ENCODE measurements around the gene CD69. TPM values are rescaled to one million over a fixed set of nuclear protein-coding genes. Genes with fewer than 3 reads are reported as not detected.

Gene CD69
- total and polyA plus RNA-seq, 7 donors = 2.3 to 31.4 (median 3.0) TPM

DNA sequence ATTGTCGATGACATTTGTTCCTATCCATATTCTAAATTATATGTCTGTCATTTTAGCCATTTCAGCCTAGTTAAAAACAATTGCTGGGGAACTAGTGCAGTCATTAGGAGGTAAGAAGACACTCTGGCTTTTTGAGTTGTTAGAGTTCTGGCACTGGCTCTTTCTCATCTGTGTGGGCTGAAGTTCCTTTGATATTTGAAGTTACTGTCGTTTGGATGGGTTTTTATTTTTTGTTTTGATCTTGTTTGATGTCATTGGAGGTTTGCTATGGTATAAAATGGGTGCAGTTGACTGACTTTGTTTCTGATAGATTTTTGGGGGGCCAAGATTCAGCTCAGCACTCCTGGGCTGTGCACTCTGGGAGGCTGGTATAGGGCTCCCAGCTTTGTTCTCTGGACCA lies 20.7 kb upstream of the CD69 start:
- no peaks in the 10 kb centered on the region for H3K36me3 ChIP-seq
- H3K27ac ChIP-seq = no peak overlapping the region
- H3K27me3 ChIP-seq = no peaks in the 10 kb centered on the region
- H3K4me3 ChIP-seq = no peak overlapping the region
- intact Hi-C loops (cut with DNase I) = no loop called here
- TF ChIP-seq POLR2A (IDR thresholded peaks at IDR 0.05) (no peak), POLR2AphosphoS5 (IDR thresholded peaks at IDR 0.05) (no peak), EP300 (IDR thresholded peaks at IDR 0.05) (no peak)
- TF ChIP-seq, protein P1, sequence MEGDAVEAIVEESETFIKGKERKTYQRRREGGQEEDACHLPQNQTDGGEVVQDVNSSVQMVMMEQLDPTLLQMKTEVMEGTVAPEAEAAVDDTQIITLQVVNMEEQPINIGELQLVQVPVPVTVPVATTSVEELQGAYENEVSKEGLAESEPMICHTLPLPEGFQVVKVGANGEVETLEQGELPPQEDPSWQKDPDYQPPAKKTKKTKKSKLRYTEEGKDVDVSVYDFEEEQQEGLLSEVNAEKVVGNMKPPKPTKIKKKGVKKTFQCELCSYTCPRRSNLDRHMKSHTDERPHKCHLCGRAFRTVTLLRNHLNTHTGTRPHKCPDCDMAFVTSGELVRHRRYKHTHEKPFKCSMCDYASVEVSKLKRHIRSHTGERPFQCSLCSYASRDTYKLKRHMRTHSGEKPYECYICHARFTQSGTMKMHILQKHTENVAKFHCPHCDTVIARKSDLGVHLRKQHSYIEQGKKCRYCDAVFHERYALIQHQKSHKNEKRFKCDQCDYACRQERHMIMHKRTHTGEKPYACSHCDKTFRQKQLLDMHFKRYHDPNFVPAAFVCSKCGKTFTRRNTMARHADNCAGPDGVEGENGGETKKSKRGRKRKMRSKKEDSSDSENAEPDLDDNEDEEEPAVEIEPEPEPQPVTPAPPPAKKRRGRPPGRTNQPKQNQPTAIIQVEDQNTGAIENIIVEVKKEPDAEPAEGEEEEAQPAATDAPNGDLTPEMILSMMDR (IDR thresholded peaks at IDR 0.05) = no peak
- DNase-seq = no peak
- H3K4me1 ChIP-seq = no peaks in the 10 kb centered on the region
- H3K9me3 ChIP-seq = no peaks in the 10 kb centered on the region
- 74 to 84% methylated on average over 2 of the region's 2 CpGs for WGBS, 2 donors

DNA sequence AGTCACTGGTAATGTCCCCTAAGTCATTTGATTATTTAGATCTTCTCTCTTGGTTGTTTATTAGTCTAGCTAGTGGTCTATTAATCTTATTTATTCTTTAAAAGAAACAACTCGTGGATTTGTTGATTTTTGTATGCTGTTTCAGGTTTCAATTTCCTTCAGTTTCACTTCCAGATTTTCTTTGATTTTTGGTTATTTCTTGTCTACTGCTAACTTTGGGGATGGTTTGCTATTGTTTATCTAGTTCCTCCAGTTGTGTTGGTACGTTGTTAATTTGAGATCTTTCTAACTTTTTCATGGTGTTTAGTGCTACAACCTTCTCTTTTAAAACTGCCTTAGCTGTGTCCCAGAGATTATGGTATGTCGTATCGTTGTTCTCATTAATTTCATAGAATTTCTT lies 18.5 kb upstream of the CD69 start:
- H3K9me3 ChIP-seq = no peaks in the 10 kb centered on the region
- no peaks in the 10 kb centered on the region for H3K27me3 ChIP-seq
- TF ChIP-seq EP300 (IDR thresholded peaks at IDR 0.05) (no peak), POLR2AphosphoS5 (IDR thresholded peaks at IDR 0.05) (no peak), POLR2A (IDR thresholded peaks at IDR 0.05) (no peak)
- TF ChIP-seq, protein P1 (IDR thresholded peaks at IDR 0.05) = no peak
- no peak for DNase-seq
- no peaks in the 10 kb centered on the region for H3K4me1 ChIP-seq
- H3K27ac ChIP-seq = no peak overlapping the region
- no peak overlapping the region for H3K4me3 ChIP-seq
- intact Hi-C loops (cut with DNase I) = no loop called here
- H3K36me3 ChIP-seq = no peaks in the 10 kb centered on the region
- WGBS, 2 donors = 60 to 67% methylated on average over 4 of the region's 4 CpGs

DNA sequence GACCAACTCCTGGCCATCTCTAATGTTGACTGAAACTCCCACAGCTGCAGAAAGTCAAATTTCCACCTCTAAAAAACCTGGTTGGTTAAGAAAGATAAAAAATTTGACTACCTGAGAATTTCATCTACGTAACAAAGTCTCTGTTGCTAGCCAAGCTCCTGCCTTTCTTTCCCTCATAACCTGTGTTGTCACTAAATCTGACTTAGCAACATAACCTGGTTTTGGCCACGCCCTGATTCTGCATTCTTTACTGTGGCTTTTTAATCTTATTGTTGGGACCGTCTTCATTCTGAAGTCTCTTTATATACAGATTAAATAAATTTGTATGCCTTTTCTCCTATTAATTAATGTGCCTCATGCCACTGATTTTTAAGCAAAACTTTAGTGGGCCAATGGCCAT lies 16.1 kb upstream of the CD69 start:
- TF ChIP-seq POLR2AphosphoS5 (IDR thresholded peaks at IDR 0.05) (no peak), EP300 (IDR thresholded peaks at IDR 0.05) (no peak), POLR2A (IDR thresholded peaks at IDR 0.05) (no peak)
- TF ChIP-seq, protein P1 (IDR thresholded peaks at IDR 0.05) = no peak
- no peak for DNase-seq
- intact Hi-C loops (cut with DNase I) = no loop called here
- Histone ChIP-seq H3K9me3 (no peaks in the 10 kb centered on the region), H3K27me3 (no peaks in the 10 kb centered on the region), H3K4me1 (no peaks in the 10 kb centered on the region), H3K27ac (no peak overlapping the region), H3K4me3 (no peak overlapping the region), H3K36me3 (no peaks in the 10 kb centered on the region)
- WGBS, 2 donors = 49 to 75% methylated on average over 3 of the region's 3 CpGs

DNA sequence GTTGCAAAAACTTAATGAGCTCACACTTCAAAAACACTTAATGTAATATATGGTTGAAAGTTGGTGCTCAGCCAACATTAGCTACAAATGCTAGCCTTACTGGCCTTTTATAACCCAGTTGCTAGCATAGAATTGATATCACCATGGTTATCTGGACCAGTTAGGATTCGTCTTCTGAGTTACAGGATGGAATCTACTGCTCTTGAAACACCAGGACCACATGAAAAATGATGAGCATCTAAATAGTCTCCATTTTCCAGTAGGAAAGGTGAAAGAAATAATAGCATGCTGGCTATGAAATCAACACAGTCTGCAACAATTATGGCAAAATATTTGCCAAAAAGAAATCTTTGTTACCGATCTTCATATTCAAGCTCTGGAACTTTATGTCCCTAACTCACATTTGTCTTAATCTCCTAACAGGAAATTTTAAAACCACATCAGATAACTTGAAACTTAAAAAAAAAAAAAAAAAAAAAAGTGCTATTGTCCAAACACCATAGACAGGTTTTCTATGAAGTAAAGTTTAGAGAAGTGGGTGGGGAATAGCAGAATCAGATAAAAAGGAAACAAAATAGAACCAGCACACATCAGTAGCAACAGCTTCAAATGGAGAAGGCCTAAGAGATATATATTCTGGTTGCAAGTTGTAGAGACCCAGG lies 12.6 kb upstream of the CD69 start:
- Histone ChIP-seq H3K4me3 (no peak overlapping the region), H3K36me3 (no peaks in the 10 kb centered on the region), H3K4me1 (no peaks in the 10 kb centered on the region), H3K27me3 (no peaks in the 10 kb centered on the region), H3K27ac (no peak overlapping the region), H3K9me3 (no peaks in the 10 kb centered on the region)
- TF ChIP-seq EP300 (IDR thresholded peaks at IDR 0.05) (no peak), POLR2AphosphoS5 (IDR thresholded peaks at IDR 0.05) (no peak), POLR2A (IDR thresholded peaks at IDR 0.05) (no peak)
- TF ChIP-seq, protein P1 (IDR thresholded peaks at IDR 0.05) = no peak
- intact Hi-C loops (cut with DNase I) = no loop called here
- WGBS, 2 donors = 60 to 62% methylated on average over 2 of the region's 2 CpGs
- DNase-seq = no peak

DNA sequence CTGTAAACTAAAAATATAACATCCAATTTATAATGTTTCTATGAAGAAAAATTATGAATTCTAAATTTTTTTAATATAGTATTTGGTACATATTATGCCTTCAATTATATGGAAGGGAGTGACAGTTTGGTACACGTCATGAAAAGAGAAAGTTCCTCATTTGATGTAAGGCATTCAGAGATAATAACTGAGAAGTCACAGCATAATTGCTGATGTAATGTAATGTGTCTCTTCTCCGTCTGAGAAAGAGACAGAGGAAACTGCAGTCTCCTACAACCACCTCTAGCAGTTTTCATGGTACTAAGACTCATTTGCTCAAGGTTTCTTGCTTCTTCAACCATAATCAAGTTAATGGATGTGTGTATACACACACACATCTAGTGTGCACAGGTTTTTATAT lies 2.3 kb upstream of the CD69 start:
- WGBS, 2 donors = 39 to 61% methylated on average over 2 of the region's 2 CpGs
- no peak overlapping the region for H3K4me3 ChIP-seq
- H3K27me3 ChIP-seq = no peaks in the 10 kb centered on the region
- H3K36me3 ChIP-seq = no peaks in the 10 kb centered on the region
- DNase-seq = no peak
- no peak overlapping the region for H3K27ac ChIP-seq
- intact Hi-C loops (cut with DNase I) = no loop called here
- H3K9me3 ChIP-seq = no peaks in the 10 kb centered on the region
- no peaks in the 10 kb centered on the region for H3K4me1 ChIP-seq
- no peak for TF ChIP-seq EP300 (IDR thresholded peaks at IDR 0.05)
- no peak for TF ChIP-seq POLR2AphosphoS5 (IDR thresholded peaks at IDR 0.05)
- TF ChIP-seq, protein P1 (IDR thresholded peaks at IDR 0.05) = no peak
- no peak for TF ChIP-seq POLR2A (IDR thresholded peaks at IDR 0.05)

All from sigmoid colon (tissue), 7 donors.